Keratinocyte (primary cell): Measurements from ENCODE around the gene CUL2.

Experiments used
- EZH2 ChIP-seq: IDR thresholded peaks from one replicate; pipeline ENCODE4 v1.6.1; 2012; ENCODE audit warnings: inconsistent platforms, mild to moderate bottlenecking, low read length, moderate library complexity
- TF ChIP-seq, protein P1 (sequence below), 3 experiments: IDR thresholded peaks in 1 of 3; conservative IDR thresholded peaks in 1 of 3; optimal IDR thresholded peaks in 1 of 3; 2 replicates in 2 of 3; 3 replicates in 1 of 3; pipeline versions ENCODE3 to v1.5.1; 2011; ENCODE audit warnings: low read length in 3 of 3, mild to moderate bottlenecking in 3 of 3, moderate library complexity in 2 of 3, control low read depth in 1 of 3, inconsistent platforms in 1 of 3; ENCODE audit not compliant: insufficient read depth in 2 of 3; ENCODE audit errors: extremely low read depth in 1 of 3

DNA sequence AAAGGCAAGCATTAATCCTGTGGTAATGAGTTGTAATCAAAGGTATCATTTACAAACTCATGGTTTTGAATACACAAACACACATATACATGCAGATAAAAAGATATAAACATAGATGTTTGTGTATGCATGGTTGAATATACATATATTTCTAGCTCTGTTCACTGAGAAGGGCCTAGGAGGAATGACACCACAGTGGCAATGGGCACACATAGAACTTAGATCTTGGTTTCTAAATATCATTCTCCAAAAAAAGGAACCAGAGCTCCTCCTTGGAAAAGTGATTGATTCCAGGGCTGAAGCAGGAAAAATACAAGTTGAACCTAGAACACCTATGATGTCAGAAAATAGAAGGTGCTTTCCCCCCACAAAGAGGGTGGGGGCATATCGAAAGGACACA is 6.9 kb downstream of the CUL2 start:
- TF ChIP-seq, protein P1, sequence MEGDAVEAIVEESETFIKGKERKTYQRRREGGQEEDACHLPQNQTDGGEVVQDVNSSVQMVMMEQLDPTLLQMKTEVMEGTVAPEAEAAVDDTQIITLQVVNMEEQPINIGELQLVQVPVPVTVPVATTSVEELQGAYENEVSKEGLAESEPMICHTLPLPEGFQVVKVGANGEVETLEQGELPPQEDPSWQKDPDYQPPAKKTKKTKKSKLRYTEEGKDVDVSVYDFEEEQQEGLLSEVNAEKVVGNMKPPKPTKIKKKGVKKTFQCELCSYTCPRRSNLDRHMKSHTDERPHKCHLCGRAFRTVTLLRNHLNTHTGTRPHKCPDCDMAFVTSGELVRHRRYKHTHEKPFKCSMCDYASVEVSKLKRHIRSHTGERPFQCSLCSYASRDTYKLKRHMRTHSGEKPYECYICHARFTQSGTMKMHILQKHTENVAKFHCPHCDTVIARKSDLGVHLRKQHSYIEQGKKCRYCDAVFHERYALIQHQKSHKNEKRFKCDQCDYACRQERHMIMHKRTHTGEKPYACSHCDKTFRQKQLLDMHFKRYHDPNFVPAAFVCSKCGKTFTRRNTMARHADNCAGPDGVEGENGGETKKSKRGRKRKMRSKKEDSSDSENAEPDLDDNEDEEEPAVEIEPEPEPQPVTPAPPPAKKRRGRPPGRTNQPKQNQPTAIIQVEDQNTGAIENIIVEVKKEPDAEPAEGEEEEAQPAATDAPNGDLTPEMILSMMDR (optimal IDR thresholded peaks at IDR 0.05 in 1 of 3, IDR thresholded peaks at IDR 0.05 in 1 of 3, conservative IDR thresholded peaks at IDR 0.05 in 1 of 3; ENCODE audit: extremely low read depth in 1 of 3, insufficient read depth in 2 of 3, low read length in 3 of 3), result no peak
- TF ChIP-seq EZH2, result no peak
